RWPE2 (cell line): ENCODE results near the gene MCTP2.

Experiments
- ATAC-seq: fragments of 200-7000 bp; cut with Tn5 transposase; 3 replicates; pipeline ENCODE4 v1.9.1; 2021; ENCODE audit warnings: low read depth
- DNase-seq: peaks from one replicate; pipeline ENCODE4 v3.0.0-alpha.2; 2020; ENCODE audit warnings: low spot score
- H3K27ac ChIP-seq: fragments of 450-650 bp; 2 replicates; pipeline ENCODE4 v1.5.1; 2017; ENCODE audit warnings: mild to moderate bottlenecking; ENCODE audit not compliant: poor library complexity, severe bottlenecking
- H3K27me3 ChIP-seq: fragments of 250-450 bp; sonication (Bioruptor Pico); 2 replicates; pipeline ENCODE4 v1.5.1; 2021; ENCODE audit warnings: mild to moderate bottlenecking, moderate library complexity; ENCODE audit not compliant: insufficient read depth, poor library complexity, severe bottlenecking
- H3K36me3 ChIP-seq: fragments of 250-450 bp; sonication (Bioruptor Pico); 2 replicates; pipeline ENCODE4 v1.5.1; 2020; ENCODE audit warnings: low read depth, mild to moderate bottlenecking, moderate library complexity
- H3K4me1 ChIP-seq: fragments of 250-450 bp; sonication (Bioruptor Pico); 2 replicates; pipeline ENCODE4 v1.5.1; 2021; ENCODE audit warnings: mild to moderate bottlenecking, moderate library complexity; ENCODE audit not compliant: insufficient read depth, poor library complexity, severe bottlenecking
- H3K4me3 ChIP-seq: fragments of 250-450 bp; sonication (Bioruptor Pico); 2 replicates; pipeline ENCODE4 v1.5.1; 2021; ENCODE audit warnings: mild to moderate bottlenecking, moderate library complexity; ENCODE audit not compliant: severe bottlenecking
- H3K9me3 ChIP-seq: fragments of 250-450 bp; sonication (Bioruptor Pico); 2 replicates; pipeline ENCODE4 v1.5.1; 2021; ENCODE audit warnings: mild to moderate bottlenecking, moderate library complexity; ENCODE audit not compliant: severe bottlenecking
- TF ChIP-seq, protein P1 (sequence below): fragments of 450-650 bp; IDR thresholded peaks from one replicate; pipeline ENCODE4 v1.5.1; 2017; ENCODE audit warnings: mild to moderate bottlenecking, moderate library complexity; ENCODE audit not compliant: poor library complexity, severe bottlenecking

MCTP2 gene

DNA sequence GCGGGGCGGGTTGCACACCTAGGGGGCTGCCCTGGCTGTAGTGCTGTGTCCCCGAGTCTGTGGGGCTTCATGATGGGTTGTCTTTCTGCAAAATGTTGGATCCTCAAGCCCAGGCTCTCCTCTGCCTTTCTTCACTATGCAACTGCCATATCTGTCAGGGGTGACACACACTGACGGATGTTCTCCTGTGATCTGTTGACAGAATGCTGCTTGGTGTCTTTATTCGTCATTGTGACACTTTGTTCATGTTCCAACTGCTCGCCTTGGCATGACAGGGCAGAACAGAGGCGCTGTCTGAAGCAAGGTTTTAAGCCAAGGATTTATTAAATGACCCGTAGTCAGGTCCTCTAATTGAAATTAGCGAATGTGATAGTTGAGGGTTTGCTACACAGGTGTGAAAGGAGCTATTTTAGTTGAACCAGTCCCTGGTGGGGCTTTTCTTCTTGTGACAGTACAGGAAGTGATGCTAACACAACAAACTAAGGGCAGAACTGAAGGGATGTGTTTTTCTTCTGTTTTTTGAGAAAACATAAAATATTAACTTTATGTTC, 173.4 kb downstream of the MCTP2 start:
- Histone ChIP-seq H3K4me1 (no peaks in the 10 kb centered on the region), H3K27ac (no peak overlapping the region), H3K9me3 (no peaks in the 10 kb centered on the region), H3K4me3 (no peak overlapping the region), H3K27me3 (no peaks in the 10 kb centered on the region), H3K36me3 (peaks cover 27% of the 10 kb centered on the region)
- no peak for DNase-seq
- TF ChIP-seq, protein P1, sequence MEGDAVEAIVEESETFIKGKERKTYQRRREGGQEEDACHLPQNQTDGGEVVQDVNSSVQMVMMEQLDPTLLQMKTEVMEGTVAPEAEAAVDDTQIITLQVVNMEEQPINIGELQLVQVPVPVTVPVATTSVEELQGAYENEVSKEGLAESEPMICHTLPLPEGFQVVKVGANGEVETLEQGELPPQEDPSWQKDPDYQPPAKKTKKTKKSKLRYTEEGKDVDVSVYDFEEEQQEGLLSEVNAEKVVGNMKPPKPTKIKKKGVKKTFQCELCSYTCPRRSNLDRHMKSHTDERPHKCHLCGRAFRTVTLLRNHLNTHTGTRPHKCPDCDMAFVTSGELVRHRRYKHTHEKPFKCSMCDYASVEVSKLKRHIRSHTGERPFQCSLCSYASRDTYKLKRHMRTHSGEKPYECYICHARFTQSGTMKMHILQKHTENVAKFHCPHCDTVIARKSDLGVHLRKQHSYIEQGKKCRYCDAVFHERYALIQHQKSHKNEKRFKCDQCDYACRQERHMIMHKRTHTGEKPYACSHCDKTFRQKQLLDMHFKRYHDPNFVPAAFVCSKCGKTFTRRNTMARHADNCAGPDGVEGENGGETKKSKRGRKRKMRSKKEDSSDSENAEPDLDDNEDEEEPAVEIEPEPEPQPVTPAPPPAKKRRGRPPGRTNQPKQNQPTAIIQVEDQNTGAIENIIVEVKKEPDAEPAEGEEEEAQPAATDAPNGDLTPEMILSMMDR = no peak
- no peak for ATAC-seq

DNA sequence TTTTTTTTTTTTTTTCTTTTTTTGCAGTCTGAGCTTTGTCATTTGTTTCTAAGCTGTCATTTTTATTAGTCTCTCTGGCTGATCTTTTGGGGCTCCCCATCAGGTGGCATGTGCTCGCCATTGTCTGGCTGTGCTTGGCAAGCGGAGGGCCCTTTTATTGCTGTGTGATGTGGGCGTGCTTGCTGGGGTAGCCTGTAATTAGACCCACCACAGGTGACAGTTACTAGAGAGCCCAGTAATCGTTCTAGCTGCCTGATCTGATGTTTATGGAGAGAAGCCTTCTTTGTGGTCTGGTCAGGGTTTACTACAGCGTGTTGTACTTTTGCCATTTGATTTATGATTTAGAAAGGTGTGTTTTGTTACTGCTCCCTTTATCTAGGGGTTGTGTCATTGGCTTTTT, 179.9 kb downstream of the MCTP2 start:
- no peak for DNase-seq
- H3K27ac ChIP-seq = no peak overlapping the region
- no peaks in the 10 kb centered on the region for H3K9me3 ChIP-seq
- TF ChIP-seq, protein P1 = no peak
- no peaks in the 10 kb centered on the region for H3K27me3 ChIP-seq
- H3K4me3 ChIP-seq = no peak overlapping the region
- H3K36me3 ChIP-seq = no peaks in the 10 kb centered on the region
- ATAC-seq = no peak
- no peaks in the 10 kb centered on the region for H3K4me1 ChIP-seq

DNA sequence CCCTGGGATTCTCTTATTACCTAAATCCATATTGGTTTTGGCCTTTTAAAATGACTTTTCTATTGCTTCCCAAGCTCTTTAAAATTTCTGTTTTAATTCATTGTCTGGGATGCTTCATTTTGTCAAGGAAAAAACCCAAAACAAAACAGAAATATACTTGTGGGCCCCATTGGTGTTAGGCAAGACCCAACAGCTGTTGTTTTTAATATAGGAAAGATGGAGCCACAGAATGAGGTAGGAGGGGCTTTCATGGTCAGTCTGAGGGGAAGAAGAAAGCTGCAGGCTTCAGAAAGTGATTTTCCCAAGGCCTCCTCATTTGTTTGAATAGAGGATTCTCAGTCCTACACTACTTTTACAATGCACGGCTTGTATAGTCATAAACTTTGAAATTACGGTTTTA, 180.5 kb downstream of the MCTP2 start:
- TF ChIP-seq, protein P1 = no peak
- Histone ChIP-seq H3K4me3 (no peak overlapping the region), H3K27me3 (no peaks in the 10 kb centered on the region), H3K27ac (no peak overlapping the region), H3K36me3 (no peaks in the 10 kb centered on the region), H3K4me1 (no peaks in the 10 kb centered on the region), H3K9me3 (no peaks in the 10 kb centered on the region)
- ATAC-seq (no peak), DNase-seq (no peak)

DNA sequence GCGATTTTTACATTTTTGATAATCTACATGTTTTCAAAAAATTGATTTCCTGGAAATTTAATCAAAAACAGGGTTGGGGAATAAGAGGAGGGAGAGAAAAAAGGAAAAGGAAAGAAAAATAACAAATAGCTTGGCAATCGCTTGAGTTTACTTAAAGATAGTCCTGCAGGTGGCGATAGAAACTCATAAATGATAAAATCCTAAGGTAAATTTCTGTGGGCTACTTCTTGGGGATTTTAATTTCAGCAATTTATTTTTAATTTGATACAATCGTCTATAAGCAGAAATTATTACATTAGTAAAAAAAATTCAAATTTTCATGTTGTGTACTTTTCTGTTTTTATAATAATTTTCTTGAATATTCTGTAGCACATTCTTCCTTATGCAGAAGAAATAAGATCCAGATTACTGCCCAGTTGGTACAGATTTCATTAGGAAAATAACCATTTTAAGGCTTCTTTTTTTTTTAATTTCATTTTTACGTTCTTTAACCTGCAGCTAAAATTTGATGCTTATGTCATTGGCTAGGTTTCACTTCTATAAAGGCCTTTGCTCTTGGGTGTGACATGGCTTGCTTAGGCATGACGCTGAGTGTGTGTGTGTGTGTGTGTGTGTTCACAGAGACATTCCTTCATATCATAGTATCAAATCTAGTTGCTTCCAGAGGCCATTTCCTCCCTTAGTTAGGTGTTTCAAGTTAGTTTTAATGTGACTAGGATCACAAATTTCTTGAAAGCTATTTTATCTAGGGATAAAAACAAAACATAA, 181.8 kb downstream of the MCTP2 start:
- no peaks in the 10 kb centered on the region for H3K36me3 ChIP-seq
- no peaks in the 10 kb centered on the region for H3K27me3 ChIP-seq
- DNase-seq = no peak
- no peak overlapping the region for H3K27ac ChIP-seq
- no peaks in the 10 kb centered on the region for H3K9me3 ChIP-seq
- ATAC-seq = no peak
- no peaks in the 10 kb centered on the region for H3K4me1 ChIP-seq
- TF ChIP-seq, protein P1 = peak; percentile 88
- H3K4me3 ChIP-seq = no peak overlapping the region

DNA sequence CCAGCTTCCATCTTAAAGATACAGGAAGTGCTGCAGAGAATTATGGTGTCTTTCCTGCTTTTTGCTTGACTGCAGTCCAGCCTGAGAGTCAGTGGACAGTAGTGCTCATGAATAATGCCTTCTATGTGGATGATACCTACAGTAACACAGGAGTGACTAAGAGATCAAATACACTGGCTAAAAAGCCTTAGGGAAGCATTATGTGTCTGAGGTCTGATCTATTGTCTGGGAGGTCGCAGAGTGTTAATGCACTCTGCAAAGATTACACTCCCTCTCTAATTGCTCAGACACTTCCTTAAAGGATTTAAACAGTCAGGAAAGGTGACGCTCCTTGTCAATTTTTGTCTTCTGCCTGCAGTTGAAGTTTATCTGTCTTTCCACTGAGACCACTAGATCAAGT, 183.6 kb downstream of the MCTP2 start:
- H3K36me3 ChIP-seq = no peaks in the 10 kb centered on the region
- TF ChIP-seq, protein P1 = no peak
- DNase-seq = no peak

More for the DNA sequence above, 183.6 kb downstream of the MCTP2 start:
- no peaks in the 10 kb centered on the region for H3K27me3 ChIP-seq
- peak; percentile 57; the same call in 1 of the 3 replicates for ATAC-seq
- no peaks in the 10 kb centered on the region for H3K4me1 ChIP-seq
- no peak overlapping the region for H3K27ac ChIP-seq
- H3K9me3 ChIP-seq = no peaks in the 10 kb centered on the region
- H3K4me3 ChIP-seq = no peak overlapping the region
